Ishikawa (cell line): Measurements from ENCODE around the gene SLC39A6.

ENCODE experiments used
- CEBPB ChIP-seq: IDR thresholded peaks from 2 replicates; pipeline ENCODE4 v1.6.1; 2012
- CREB1 ChIP-seq: IDR thresholded peaks from 2 replicates; pipeline ENCODE4 v1.6.1; 2012; ENCODE audit warnings: low read depth
- EGR1 ChIP-seq: IDR thresholded peaks from 2 replicates; pipeline ENCODE4 v1.6.1; 2012
- EP300 ChIP-seq: IDR thresholded peaks from 2 replicates; pipeline ENCODE4 v1.6.1; 2012; ENCODE audit warnings: borderline replicate concordance
- FOXM1 ChIP-seq: IDR thresholded peaks from 2 replicates; pipeline ENCODE4 v1.6.1; 2012; ENCODE audit warnings: low read depth, borderline replicate concordance
- NFIC ChIP-seq: IDR thresholded peaks from 2 replicates; pipeline ENCODE4 v1.6.1; 2012
- RAD21 ChIP-seq: IDR thresholded peaks from 2 replicates; pipeline ENCODE4 v1.6.1; 2012; ENCODE audit warnings: low read depth
- TCF12 ChIP-seq: IDR thresholded peaks from 2 replicates; pipeline ENCODE4 v1.6.1; 2012; ENCODE audit warnings: low read depth
- TEAD4 ChIP-seq: IDR thresholded peaks from 2 replicates; pipeline ENCODE4 v1.6.1; 2012
- YY1 ChIP-seq: IDR thresholded peaks from 2 replicates; pipeline ENCODE4 v1.6.1; 2012; ENCODE audit warnings: low read depth
- ZBTB7A ChIP-seq: IDR thresholded peaks from 2 replicates; pipeline ENCODE4 v1.6.1; 2012; ENCODE audit warnings: low read depth
- TF ChIP-seq, protein P1 (sequence below): IDR thresholded peaks from 2 replicates; pipeline ENCODE4 v1.6.1; 2012; ENCODE audit warnings: low read depth, mild to moderate bottlenecking
- TF ChIP-seq, protein P2 (sequence below): IDR thresholded peaks from 2 replicates; pipeline ENCODE4 v1.6.1; 2012
- TF ChIP-seq, protein P3 (sequence below): IDR thresholded peaks from 2 replicates; pipeline ENCODE4 v1.6.1; 2012

SLC39A6 gene

DNA sequence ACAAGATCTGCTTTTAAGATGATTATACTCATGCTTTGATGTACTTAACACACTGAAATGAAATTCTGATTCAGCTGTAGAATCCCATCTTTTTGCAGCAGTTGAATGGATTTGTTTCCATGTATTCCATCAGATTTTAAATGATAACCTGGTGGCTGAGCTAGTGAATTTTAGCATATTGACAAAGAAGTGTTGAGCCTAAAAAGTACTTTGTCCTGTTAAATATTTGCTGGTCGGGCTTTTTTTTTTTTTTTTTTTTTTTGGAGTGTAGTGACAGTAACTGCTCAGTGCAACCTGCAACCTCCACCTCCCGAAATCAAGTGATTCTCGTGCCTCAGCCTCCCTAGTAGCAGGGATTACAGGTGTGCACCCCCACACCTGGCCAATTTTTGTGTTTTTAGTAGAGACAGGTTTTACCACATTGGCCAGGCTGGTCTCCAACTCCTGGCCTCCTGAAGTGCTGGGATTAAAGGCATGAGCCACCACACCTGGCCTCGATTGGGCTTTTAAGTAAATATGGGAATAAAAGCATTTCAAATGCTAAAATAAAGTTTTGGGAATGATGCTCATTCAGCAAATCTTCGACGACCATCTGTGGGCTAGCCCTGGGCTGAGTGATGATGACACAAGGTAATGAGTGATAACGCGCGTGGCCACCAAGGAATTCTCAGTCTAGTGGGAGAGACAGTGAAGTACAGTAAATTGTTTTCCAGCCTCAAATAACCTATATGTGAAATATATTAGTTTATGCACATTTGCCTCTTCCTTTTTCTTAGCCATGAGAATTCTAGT, 2.7 kb upstream of the SLC39A6 start:
- TF ChIP-seq, protein P1, sequence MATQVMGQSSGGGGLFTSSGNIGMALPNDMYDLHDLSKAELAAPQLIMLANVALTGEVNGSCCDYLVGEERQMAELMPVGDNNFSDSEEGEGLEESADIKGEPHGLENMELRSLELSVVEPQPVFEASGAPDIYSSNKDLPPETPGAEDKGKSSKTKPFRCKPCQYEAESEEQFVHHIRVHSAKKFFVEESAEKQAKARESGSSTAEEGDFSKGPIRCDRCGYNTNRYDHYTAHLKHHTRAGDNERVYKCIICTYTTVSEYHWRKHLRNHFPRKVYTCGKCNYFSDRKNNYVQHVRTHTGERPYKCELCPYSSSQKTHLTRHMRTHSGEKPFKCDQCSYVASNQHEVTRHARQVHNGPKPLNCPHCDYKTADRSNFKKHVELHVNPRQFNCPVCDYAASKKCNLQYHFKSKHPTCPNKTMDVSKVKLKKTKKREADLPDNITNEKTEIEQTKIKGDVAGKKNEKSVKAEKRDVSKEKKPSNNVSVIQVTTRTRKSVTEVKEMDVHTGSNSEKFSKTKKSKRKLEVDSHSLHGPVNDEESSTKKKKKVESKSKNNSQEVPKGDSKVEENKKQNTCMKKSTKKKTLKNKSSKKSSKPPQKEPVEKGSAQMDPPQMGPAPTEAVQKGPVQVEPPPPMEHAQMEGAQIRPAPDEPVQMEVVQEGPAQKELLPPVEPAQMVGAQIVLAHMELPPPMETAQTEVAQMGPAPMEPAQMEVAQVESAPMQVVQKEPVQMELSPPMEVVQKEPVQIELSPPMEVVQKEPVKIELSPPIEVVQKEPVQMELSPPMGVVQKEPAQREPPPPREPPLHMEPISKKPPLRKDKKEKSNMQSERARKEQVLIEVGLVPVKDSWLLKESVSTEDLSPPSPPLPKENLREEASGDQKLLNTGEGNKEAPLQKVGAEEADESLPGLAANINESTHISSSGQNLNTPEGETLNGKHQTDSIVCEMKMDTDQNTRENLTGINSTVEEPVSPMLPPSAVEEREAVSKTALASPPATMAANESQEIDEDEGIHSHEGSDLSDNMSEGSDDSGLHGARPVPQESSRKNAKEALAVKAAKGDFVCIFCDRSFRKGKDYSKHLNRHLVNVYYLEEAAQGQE, result no peak
- TF ChIP-seq, protein P2, sequence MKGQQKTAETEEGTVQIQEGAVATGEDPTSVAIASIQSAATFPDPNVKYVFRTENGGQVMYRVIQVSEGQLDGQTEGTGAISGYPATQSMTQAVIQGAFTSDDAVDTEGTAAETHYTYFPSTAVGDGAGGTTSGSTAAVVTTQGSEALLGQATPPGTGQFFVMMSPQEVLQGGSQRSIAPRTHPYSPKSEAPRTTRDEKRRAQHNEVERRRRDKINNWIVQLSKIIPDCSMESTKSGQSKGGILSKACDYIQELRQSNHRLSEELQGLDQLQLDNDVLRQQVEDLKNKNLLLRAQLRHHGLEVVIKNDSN, result no peak
- TF ChIP-seq EP300, result no peak
- TF ChIP-seq RAD21, result no peak
- no peak for TF ChIP-seq TEAD4
- no peak for TF ChIP-seq ZBTB7A
- no peak for TF ChIP-seq FOXM1
- no peak for TF ChIP-seq NFIC
- TF ChIP-seq, protein P3, sequence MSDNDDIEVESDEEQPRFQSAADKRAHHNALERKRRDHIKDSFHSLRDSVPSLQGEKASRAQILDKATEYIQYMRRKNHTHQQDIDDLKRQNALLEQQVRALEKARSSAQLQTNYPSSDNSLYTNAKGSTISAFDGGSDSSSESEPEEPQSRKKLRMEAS, result no peak
- TF ChIP-seq YY1, result no peak
- no peak for TF ChIP-seq CREB1

DNA sequence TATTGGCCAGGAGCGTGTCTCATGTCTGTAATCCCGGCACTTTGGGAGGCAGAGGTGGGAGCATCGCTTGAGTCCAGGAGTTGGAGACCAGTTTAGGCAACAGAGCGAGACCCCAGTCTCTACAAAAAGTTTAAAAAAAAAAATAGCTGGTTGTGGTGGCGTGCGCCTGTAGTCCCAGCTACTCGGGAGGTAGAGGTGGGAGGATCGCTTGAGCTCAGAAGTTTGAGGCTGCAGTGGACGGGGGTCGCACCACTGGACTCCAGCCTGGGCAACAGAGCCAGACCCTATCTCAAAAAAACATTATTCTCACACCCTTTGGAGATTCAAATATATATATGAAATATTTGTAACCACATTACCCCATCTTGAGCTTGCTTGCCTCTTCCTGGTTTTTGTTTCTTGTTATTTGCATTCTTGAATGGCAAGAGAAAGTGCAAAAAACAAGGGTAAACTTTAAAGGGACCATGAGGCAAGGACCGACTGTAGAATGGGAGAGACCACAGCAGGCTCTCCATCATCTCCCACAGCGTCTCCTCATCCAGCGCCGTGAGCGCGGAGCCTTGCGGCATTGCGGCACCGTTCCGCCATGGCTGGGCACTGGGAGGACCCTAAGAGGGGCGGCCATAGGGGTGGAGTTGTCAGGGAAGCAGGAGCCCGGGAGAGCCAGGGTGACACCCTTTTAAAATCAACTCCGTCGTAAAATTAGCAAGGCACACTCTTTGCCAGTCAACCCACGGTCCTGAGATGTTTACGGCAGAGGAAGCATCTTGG, 1.9 kb upstream of the SLC39A6 start:
- TF ChIP-seq YY1 (no peak), EGR1 (no peak), CEBPB (no peak)
- TF ChIP-seq, protein P1, result no peak
- TF ChIP-seq, protein P3, result no peak
- TF ChIP-seq, protein P2, result no peak

DNA sequence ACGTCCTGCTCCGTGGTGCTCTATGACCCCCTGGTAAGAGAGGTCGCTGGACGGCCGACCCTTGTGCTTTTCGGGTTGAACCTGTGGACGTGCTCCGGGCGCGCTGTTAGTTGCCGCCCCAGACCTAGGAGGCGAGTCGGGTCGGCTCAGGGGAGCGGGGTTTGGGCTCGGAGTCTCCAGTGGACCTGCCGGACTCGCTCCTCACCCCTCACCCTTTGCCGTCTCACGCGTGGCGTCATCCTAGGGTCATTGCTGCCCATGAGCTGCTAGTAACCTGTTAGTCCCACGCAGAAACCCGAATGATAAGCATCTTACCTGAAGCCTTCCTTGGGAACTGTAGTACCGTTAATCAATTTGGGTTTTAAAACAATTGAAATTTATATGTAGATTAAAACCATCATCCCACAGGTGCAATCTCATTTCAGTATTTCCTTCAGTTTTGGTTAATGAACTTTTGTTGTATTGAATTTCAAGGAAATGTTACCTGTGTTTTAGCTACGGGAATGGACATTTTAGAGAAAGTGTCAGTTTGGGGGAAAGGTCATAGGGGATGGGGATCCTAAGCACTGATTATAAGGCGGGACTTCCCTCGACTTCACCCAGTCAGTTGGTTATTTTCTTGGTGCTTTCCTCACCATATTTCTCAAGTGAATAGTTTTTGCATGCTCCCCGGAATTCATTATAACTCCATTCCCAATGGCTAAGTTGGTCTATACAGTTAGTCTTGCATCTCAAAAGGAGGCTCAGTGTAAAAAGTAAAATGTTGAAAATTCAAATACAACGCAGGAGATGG, 1.1 kb upstream of the SLC39A6 start:
- TF ChIP-seq TCF12, result no peak
- no peak for TF ChIP-seq CEBPB
- TF ChIP-seq CREB1, result no peak

DNA sequence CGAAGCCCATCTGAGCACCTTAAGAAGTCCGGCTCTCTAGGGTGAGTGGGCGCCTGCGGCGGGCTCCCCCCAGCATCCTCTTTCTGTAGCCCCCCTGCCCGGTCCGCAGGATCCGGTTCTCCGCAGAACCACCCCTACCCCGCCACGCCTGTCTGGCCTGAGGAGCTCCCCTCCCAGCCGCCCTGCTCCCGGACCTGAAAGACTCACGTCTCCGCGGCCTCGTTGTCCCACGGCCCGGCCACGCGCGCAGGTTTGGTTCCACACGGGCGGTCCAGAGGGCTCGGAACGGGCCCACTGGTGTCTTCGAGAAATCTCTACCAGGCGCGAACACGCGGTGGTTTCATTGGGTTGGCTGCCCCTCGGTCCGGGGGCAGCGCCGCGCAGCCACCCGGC, 237 bp downstream of the SLC39A6 start:
- no peak; the same call in 1 of the 2 replicates for TF ChIP-seq TCF12
- TF ChIP-seq ZBTB7A, result no peak
- no peak for TF ChIP-seq YY1
- no peak for TF ChIP-seq RAD21
- TF ChIP-seq, protein P3, result no peak
- TF ChIP-seq, protein P2, result no peak
- no peak for TF ChIP-seq CREB1
- TF ChIP-seq, protein P1, result no peak
